ENCODE data around the gene XRCC4. TPM values are rescaled to one million over a fixed set of nuclear protein-coding genes. Genes with fewer than 3 reads are reported as not detected.
"Not testable (repeated sequence)": the region's sequence is repeated elsewhere in the genome, so short reads cannot be mapped to it uniquely, and the experiment has no call there.

XRCC4 gene
- total RNA-seq, 2 donors from 2014 or later, result 6.4 to 6.8 TPM

- Histone ChIP-seq H3K27ac (peak overlapping the region in 1 of 2 donors; percentile 13), H3K4me3 (no peak overlapping the region), H3K36me3 (no peaks in the 10 kb centered on the region), H3K27me3 (no peaks in the 10 kb centered on the region), H3K9me3 (no peaks in the 10 kb centered on the region), H3K4me1 (peaks cover 0 to 9% of the 10 kb centered on the region in 2 donors)
- no peak for DNase-seq (ENCODE audit: low spot score)
- no peak for TF ChIP-seq CTCF (IDR thresholded peaks at IDR 0.05)
Observed at GRCh38 chr5:83146441-83146840, 69.1 kb downstream of the XRCC4 start.

- Histone ChIP-seq H3K9me3 (no peaks in the 10 kb centered on the region), H3K36me3 (no peaks in the 10 kb centered on the region), H3K4me3 (no peak overlapping the region), H3K4me1 (peaks cover 0 to 9% of the 10 kb centered on the region in 2 donors), H3K27ac (no peak overlapping the region), H3K27me3 (no peaks in the 10 kb centered on the region)
- no peak for DNase-seq (ENCODE audit: low spot score)
- TF ChIP-seq CTCF (IDR thresholded peaks at IDR 0.05), result no peak
Observed at GRCh38 chr5:83147593-83147992, 70.2 kb downstream of the XRCC4 start.

- Histone ChIP-seq H3K9me3 (no peaks in the 10 kb centered on the region), H3K27me3 (no peaks in the 10 kb centered on the region), H3K4me3 (no peak overlapping the region), H3K36me3 (no peaks in the 10 kb centered on the region), H3K4me1 (peaks cover 0 to 9% of the 10 kb centered on the region in 2 donors), H3K27ac (no peak overlapping the region)
- no peak for DNase-seq (ENCODE audit: low spot score)
- no peak for TF ChIP-seq CTCF (IDR thresholded peaks at IDR 0.05)
Observed at GRCh38 chr5:83148370-83148769, 71.0 kb downstream of the XRCC4 start.

- Histone ChIP-seq H3K9me3 (no peaks in the 10 kb centered on the region), H3K27me3 (no peaks in the 10 kb centered on the region), H3K4me3 (no peak overlapping the region), H3K36me3 (no peaks in the 10 kb centered on the region), H3K4me1 (peaks cover 0 to 9% of the 10 kb centered on the region in 2 donors), H3K27ac (no peak overlapping the region)
- TF ChIP-seq CTCF (IDR thresholded peaks at IDR 0.05), result no peak
- DNase-seq (ENCODE audit: low spot score), result no peak
Observed at GRCh38 chr5:83149671-83150070, 72.3 kb downstream of the XRCC4 start.

GRCh38 chr5:83151821-83152220, 74.5 kb downstream of the XRCC4 start:
- H3K27me3 ChIP-seq, result no peaks in the 10 kb centered on the region

GRCh38 chr5:83152996-83153395, 75.6 kb downstream of the XRCC4 start:
- not testable (repeated sequence) for H3K36me3 ChIP-seq; H3K27me3 ChIP-seq; H3K9me3 ChIP-seq; H3K4me1 ChIP-seq; H3K27ac ChIP-seq; H3K4me3 ChIP-seq; DNase-seq (ENCODE audit: low spot score)

More at GRCh38 chr5:83151821-83152220, 74.5 kb downstream of the XRCC4 start:
- H3K4me3 ChIP-seq, result no peak overlapping the region
- peaks cover 0 to 4% of the 10 kb centered on the region in 2 donors for H3K4me1 ChIP-seq
- DNase-seq (ENCODE audit: low spot score), result no peak
- TF ChIP-seq CTCF (IDR thresholded peaks at IDR 0.05), result no peak
- H3K27ac ChIP-seq, result no peak overlapping the region
- no peaks in the 10 kb centered on the region for H3K36me3 ChIP-seq
- H3K9me3 ChIP-seq, result no peaks in the 10 kb centered on the region
